OCI-LY3 (cell line): ENCODE data around the gene CYGB.

ENCODE experiments used
- H2AFZ ChIP-seq: fragments of 200-600, 300-600 bp; shearing (Covaris generic); 2 replicates; pipeline ENCODE4 v1.6.0; 2014; ENCODE audit warnings: antibody characterized with exemption, low read depth, low read length
- H3K27ac ChIP-seq: fragments of 200-600, 300-600 bp; sonication (generic); 2 replicates; pipeline ENCODE4 v1.5.1; 2014; ENCODE audit warnings: mild to moderate bottlenecking, low read length, moderate library complexity, mixed read lengths
- H3K27me3 ChIP-seq: fragments of 200-600, 300-600 bp; sonication (generic); 2 replicates; pipeline ENCODE4 v1.6.1; 2014; ENCODE audit warnings: low read depth, low read length, mixed read lengths
- H3K36me3 ChIP-seq: fragments of 200-600, 300-600 bp; sonication (generic); replicated peaks from 2 replicates; pipeline ENCODE3; 2014; ENCODE audit warnings: low read depth, low read length, mixed read lengths
- H3K4me1 ChIP-seq: fragments of 300-600, 200-600 bp; sonication (generic); 2 replicates; pipeline ENCODE4 v1.6.1; 2014; ENCODE audit warnings: low read length, mixed read lengths
- H3K4me2 ChIP-seq: fragments of 200-600, 300-600 bp; sonication (generic); 2 replicates; pipeline ENCODE4 v1.6.1; 2014; ENCODE audit warnings: low read length, mixed read lengths
- H3K4me3 ChIP-seq: fragments of 300-600, 200-600 bp; sonication (generic); 2 replicates; pipeline ENCODE4 v1.5.1; 2014; ENCODE audit warnings: antibody characterized with exemption, mild to moderate bottlenecking, low read length, moderate library complexity
- H3K79me2 ChIP-seq: fragments of 300-600, 200-600 bp; shearing (Covaris generic); 2 replicates; pipeline ENCODE4 v1.6.1; 2014; ENCODE audit warnings: mild to moderate bottlenecking, low read length, mixed read lengths
- H3K9ac ChIP-seq: fragments of 300-600, 200-600 bp; shearing (Covaris generic); 2 replicates; pipeline ENCODE4 v1.6.0; 2014; ENCODE audit warnings: mild to moderate bottlenecking, low read length, moderate library complexity
- H3K9me3 ChIP-seq: fragments of 200-600, 300-600 bp; shearing (Covaris generic); 2 replicates; pipeline ENCODE4 v1.6.1; 2014; ENCODE audit warnings: low read length, mixed read lengths; ENCODE audit not compliant: insufficient read depth
- H4K20me1 ChIP-seq: fragments of 200-600, 300-600 bp; sonication (generic); 2 replicates; pipeline ENCODE4 v1.6.1; 2016; ENCODE audit warnings: low read length, mixed read lengths; ENCODE audit not compliant: insufficient read depth
- CTCF ChIP-seq: fragments of 200-600, 300-600 bp; sonication (generic); IDR thresholded peaks from 2 replicates; pipeline ENCODE4 v1.5.1; 2014; ENCODE audit warnings: antibody characterized with exemption, low read length, low read depth
- EZH2phosphoT487 ChIP-seq: fragments of 200-600 bp; shearing (Covaris generic); IDR thresholded peaks from 2 replicates; pipeline ENCODE4 v1.6.1; 2018; ENCODE audit warnings: antibody characterized with exemption, mixed run types, low read depth

Gene CYGB

DNA sequence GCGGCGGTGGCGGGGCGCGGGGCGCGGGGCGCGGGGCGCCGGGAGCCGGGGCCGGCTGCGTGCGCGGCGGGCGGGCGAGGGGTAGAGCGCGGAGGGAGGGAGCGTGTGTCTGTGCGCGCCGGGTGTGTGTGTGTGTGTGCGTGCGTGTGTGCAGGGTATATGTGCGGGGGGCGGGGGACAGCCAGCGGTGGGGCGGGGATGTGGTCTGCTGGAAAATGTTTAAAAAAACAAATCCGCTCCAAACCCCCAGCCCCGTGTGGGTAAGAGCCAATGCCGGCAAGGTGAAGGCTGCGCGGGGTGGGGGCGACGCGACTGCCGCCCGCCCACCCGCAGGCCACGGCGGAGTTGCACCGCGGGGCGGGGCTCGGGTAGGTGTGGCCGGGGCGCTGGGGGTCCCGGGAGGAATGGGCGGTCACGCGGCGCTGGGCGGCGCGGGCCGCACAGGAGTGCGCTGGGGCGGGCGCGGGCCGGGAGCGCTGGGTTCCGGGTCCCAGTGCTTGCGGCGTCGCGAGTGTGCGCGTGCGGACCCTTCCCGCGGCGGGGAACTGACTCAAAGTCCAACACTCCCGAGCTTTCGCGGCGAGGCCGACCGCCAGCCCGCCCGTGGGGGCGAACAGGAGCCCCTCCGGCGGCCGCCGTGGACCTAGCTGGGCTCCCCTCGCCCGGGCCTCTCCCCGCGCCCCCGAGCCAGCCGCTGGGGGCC, at the start of gene CYGB:
CYGB (minus strand) TSS at position 132 of the 703 bp plus-strand sequence. CDS start 167 bp downstream, outside the sequence.
- Histone ChIP-seq H3K4me3 (no peak within 1 kb of the TSS), H4K20me1 (no peaks in the 10 kb centered on the region), H2AFZ (no peak within 1 kb of the TSS), H3K36me3 (no peaks in the 10 kb centered on the region), H3K9me3 (no peaks in the 10 kb centered on the region), H3K79me2 (no peaks in the 10 kb centered on the region), H3K4me2 (no peak within 1 kb of the TSS), H3K27me3 (no peaks in the 10 kb centered on the region), H3K9ac (no peak within 1 kb of the TSS), H3K4me1 (no peaks in the 10 kb centered on the region), H3K27ac (no peak within 1 kb of the TSS)
- TF ChIP-seq CTCF = no peak
- no peak for TF ChIP-seq EZH2phosphoT487

DNA sequence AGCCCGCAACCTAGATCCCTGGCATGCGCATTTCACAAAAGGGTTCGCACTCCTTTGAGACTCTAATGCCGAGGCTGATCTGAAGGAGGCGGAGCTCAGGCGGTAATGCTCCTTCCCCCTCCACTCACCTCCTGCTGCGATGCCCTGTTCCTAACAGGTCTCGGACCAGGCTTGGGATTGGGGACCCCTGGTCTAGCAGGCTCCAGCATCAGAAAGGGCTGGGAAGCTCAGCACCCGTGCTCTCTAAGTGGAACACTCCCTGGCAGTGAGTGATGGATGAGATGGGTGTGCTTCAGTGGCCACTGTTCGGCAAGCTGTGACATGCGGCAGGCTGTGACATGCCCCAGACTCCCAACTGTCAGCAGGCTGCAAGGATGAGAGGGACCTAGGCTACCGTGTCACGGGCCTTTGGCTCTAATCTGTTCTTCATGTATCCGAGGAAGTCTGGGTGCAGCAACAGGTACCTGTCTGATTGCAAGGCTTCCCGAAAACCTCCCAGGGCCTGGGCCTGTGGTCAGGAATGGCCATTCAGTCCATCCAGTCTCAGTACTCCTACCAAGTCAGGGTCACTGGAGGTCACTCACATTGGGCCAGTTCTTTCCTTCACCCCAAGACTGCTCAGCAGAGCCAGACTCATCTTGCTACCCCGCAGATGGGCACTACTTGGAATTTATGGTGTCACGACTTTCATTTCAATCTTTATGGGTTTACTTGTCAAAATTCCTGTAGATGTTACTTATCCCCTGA, 49.4 kb upstream of the CYGB start:
- Histone ChIP-seq H3K9ac (no peak overlapping the region), H3K4me3 (no peak overlapping the region), H3K9me3 (no peaks in the 10 kb centered on the region), H4K20me1 (no peaks in the 10 kb centered on the region), H2AFZ (no peak overlapping the region), H3K4me1 (no peaks in the 10 kb centered on the region), H3K4me2 (no peak overlapping the region), H3K79me2 (no peaks in the 10 kb centered on the region), H3K36me3 (no peaks in the 10 kb centered on the region), H3K27ac (no peak overlapping the region), H3K27me3 (no peaks in the 10 kb centered on the region)
- TF ChIP-seq CTCF (no peak), EZH2phosphoT487 (no peak)

GRCh38 chr17:76585649-76586593, 48.4 kb upstream of the CYGB start, which contains the start of gene ST6GALNAC2:
Gene ST6GALNAC2 (minus strand): TSS chr17:76585860. CDS start chr17:76585808, 52 bp downstream.
- Histone ChIP-seq H3K36me3 (no peaks in the 10 kb centered on the region), H4K20me1 (no peaks in the 10 kb centered on the region), H3K27ac (no peak within 1 kb of the TSS), H3K4me3 (no peak within 1 kb of the TSS), H3K4me2 (no peak within 1 kb of the TSS), H3K4me1 (peaks cover 7% of the 10 kb centered on the region), H3K9me3 (no peaks in the 10 kb centered on the region), H3K79me2 (no peaks in the 10 kb centered on the region), H3K27me3 (no peaks in the 10 kb centered on the region), H2AFZ (no peak within 1 kb of the TSS), H3K9ac (no peak within 1 kb of the TSS)
- TF ChIP-seq EZH2phosphoT487 = no peak

DNA sequence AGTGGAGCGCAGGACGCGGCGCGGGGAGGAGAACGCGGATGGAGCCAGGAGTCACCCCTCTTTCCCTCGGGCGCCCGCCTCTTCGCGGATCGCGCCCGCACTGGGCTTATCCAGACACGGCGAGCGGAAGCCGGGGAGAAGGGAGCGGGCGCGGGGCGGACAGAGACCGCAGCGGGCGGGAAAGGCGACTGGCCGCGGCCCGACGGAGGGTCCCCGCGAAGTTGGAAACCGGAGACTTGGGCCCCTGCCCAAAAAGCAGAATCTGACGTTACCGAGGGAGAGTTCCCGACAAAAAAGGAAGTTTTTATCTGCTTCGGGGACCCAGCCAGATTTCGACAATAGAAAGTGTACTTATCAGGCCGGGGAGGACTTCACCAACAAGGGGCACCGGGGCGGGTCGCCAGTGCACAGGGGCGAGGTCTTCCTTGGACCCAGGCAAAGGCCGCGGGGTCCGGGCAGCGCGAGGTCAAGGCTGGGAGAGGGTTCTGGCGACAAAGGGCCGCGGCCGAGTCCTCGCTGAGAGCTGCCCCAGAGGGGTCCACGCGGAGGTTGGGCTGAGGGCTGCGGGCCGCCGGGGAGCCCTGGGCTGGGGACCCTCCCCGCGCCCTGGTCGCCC, 47.6 kb upstream of the CYGB start:
- no peak overlapping the region for H3K4me3 ChIP-seq
- H3K9ac ChIP-seq = no peak overlapping the region
- no peak overlapping the region for H2AFZ ChIP-seq

More for the DNA sequence above, 47.6 kb upstream of the CYGB start:
- H3K4me1 ChIP-seq = peaks cover 14% of the 10 kb centered on the region
- H3K79me2 ChIP-seq = no peaks in the 10 kb centered on the region
- H3K4me2 ChIP-seq = no peak overlapping the region
- TF ChIP-seq EZH2phosphoT487 = no peak
- TF ChIP-seq CTCF = no peak
- no peak overlapping the region for H3K27ac ChIP-seq
- no peaks in the 10 kb centered on the region for H3K36me3 ChIP-seq
- no peaks in the 10 kb centered on the region for H3K27me3 ChIP-seq
- H4K20me1 ChIP-seq = no peaks in the 10 kb centered on the region
- no peaks in the 10 kb centered on the region for H3K9me3 ChIP-seq
